ENCODE data around the gene CCSAP.

CCSAP gene

DNA sequence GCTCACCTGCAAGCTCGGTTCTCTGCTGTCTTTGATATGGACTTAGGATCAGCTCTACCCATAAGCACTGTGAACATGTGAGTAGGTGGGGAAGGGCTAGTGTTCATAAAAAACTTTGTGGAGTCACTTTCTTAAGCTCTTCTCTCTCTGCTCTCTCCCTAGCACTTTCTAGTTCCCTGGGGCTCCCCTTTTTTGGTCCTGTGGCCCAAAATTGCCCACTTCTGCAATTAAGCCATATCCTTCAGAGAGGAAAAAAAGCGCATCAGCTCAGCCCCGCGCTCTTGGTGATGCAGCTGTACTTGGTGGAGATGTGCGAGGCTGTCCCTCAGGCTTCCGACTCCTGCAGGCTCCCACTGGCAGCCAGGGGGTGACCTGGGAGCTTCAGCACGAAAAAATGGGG is 23.4 kb downstream of the CCSAP start:
- TF ChIP-seq, protein P1, sequence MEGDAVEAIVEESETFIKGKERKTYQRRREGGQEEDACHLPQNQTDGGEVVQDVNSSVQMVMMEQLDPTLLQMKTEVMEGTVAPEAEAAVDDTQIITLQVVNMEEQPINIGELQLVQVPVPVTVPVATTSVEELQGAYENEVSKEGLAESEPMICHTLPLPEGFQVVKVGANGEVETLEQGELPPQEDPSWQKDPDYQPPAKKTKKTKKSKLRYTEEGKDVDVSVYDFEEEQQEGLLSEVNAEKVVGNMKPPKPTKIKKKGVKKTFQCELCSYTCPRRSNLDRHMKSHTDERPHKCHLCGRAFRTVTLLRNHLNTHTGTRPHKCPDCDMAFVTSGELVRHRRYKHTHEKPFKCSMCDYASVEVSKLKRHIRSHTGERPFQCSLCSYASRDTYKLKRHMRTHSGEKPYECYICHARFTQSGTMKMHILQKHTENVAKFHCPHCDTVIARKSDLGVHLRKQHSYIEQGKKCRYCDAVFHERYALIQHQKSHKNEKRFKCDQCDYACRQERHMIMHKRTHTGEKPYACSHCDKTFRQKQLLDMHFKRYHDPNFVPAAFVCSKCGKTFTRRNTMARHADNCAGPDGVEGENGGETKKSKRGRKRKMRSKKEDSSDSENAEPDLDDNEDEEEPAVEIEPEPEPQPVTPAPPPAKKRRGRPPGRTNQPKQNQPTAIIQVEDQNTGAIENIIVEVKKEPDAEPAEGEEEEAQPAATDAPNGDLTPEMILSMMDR (IDR thresholded peaks at IDR 0.05; ENCODE audit: borderline replicate concordance, control extremely low read depth, extremely low read depth, insufficient read depth, missing control alignments) = no peak
- in situ Hi-C loops (cut with MboI; ENCODE audit: low sequenced_read_pairs, unreplicated experiment) = no loop called here
- DNase-seq (ENCODE audit: low spot score) = no peak

DNA sequence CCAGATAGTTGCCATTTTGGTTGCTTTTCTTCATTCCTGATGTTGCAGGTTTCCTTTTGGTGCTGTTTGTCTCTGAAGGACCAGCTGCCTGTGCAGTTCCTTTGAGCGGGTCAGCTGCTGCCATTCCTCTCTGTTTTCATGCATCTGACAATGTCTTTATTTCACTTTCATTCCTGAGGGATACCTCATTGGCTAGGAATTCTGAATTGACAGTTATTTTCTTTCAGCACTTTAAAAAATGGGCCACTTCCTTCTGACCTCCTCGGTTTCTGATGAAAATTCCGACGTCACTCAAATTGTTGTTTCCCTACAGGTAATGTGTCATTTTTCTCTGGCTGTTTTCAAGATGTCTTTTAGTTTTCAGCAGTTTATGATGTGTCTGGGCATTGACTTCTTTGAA is 24.8 kb downstream of the CCSAP start:
- in situ Hi-C loops (cut with MboI; ENCODE audit: low sequenced_read_pairs, unreplicated experiment) = no loop called here
- DNase-seq (ENCODE audit: low spot score) = no peak
- TF ChIP-seq, protein P1 (IDR thresholded peaks at IDR 0.05; ENCODE audit: borderline replicate concordance, control extremely low read depth, extremely low read depth, insufficient read depth, missing control alignments) = no peak

DNA sequence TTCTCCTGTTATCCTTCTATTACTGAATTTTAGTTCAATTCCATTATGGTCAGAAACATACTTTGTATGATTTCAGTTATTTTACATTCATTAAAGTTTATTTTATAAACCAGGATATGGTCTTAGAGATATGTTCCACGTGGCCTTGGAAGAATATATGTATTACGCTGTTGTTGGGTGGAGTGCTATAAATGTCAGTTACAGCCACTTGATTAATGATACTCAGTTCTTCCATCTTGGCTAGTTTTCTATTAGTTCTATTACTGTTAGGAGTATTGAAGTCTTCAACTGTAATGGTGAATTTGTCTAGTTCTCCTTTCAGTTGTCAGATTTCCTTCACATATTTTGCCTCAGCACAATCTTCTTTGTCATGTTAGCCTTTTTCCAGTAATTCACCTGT is 26.7 kb downstream of the CCSAP start:
- TF ChIP-seq, protein P1 (IDR thresholded peaks at IDR 0.05; ENCODE audit: borderline replicate concordance, control extremely low read depth, extremely low read depth, insufficient read depth, missing control alignments) = no peak
- in situ Hi-C loops (cut with MboI; ENCODE audit: low sequenced_read_pairs, unreplicated experiment) = no loop called here
- DNase-seq (ENCODE audit: low spot score) = no peak

DNA sequence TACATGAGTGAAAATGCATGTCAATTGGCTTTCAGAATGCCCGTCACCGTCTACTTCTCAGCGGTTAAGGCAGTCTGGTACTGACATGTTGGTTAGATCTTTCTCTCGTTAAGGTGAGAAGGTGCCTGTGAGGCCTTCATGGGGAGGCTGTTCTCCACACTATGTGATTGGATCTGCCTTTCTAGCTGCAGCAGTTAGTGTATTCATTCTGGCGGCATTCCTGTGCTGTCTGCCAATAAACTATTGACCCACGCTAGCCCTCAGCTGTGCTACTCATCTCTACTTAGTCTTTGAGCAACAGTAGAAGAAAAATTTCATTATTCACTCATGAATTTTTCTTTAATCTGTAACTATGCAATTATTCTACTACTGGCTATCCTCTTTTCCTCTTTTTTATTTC is 32.0 kb downstream of the CCSAP start:
- in situ Hi-C loops (cut with MboI; ENCODE audit: low sequenced_read_pairs, unreplicated experiment) = no loop called here
- TF ChIP-seq, protein P1 (IDR thresholded peaks at IDR 0.05; ENCODE audit: borderline replicate concordance, control extremely low read depth, extremely low read depth, insufficient read depth, missing control alignments) = no peak
- DNase-seq (ENCODE audit: low spot score) = no peak

DNA sequence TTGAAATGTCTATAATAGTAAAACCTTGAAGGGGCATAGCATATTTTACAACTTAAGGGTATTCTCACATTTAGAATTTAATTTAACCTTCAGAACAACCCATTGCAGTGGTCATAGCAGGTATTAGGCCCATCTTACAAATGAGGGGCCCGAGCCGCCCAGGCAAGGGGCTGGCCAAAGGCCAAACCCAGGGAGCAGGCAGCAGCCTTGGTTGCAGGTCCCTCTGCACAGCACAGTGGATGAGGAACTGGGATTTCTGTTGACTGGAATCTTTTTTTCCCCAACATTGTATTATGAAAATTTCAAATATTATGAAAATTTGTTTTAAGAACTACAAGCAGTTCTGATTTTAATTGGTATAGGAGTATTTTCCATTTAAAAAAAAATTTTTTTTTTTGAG is 33.2 kb downstream of the CCSAP start:
- TF ChIP-seq, protein P1 (IDR thresholded peaks at IDR 0.05; ENCODE audit: borderline replicate concordance, control extremely low read depth, extremely low read depth, insufficient read depth, missing control alignments) = no peak
- DNase-seq (ENCODE audit: low spot score) = no peak

DNA sequence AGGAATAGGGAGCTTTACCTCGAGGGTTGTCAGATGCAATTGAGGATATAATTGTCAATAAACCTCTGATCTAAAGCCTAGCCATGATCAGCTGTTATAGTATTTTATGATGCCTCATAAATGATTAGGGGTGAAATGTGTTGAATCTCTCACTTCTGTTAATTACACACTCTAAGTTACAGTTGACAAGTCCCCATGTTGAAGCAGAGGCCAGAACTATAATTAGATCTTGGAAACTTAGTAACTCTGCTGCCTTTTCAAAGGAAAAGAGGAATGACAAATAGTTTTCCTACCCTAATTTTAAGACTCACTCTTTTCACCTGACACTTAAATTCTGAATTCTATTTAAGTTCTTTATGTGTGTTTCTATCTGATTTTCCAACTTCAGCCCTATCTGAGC is 33.8 kb downstream of the CCSAP start:
- TF ChIP-seq, protein P1 (IDR thresholded peaks at IDR 0.05; ENCODE audit: borderline replicate concordance, control extremely low read depth, extremely low read depth, insufficient read depth, missing control alignments) = no peak
- in situ Hi-C loops (cut with MboI; ENCODE audit: low sequenced_read_pairs, unreplicated experiment) = no loop called here
- no peak for DNase-seq (ENCODE audit: low spot score)

More for the DNA sequence above, 33.2 kb downstream of the CCSAP start:
- in situ Hi-C loops (cut with MboI; ENCODE audit: low sequenced_read_pairs, unreplicated experiment) = no loop called here

DNA sequence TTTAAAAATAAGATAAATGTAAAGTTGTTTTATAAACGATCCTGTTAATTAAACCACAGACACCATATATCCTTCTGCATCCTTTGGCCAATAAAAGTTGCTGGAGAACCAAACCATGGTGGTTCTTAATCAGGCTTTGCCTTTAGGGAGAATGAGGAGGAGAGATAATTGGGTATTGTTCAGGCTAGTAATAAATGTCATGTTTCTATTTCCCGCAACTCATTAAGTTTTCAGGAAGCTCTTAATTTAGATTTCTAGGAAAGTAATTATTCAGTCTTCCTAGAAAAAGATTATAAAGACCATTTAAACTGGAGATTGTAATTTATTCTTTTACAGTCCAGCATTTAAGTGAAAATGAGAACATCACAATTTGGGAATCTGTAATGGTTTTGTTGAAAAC is 37.5 kb downstream of the CCSAP start:
- TF ChIP-seq, protein P1 (IDR thresholded peaks at IDR 0.05; ENCODE audit: borderline replicate concordance, control extremely low read depth, extremely low read depth, insufficient read depth, missing control alignments) = no peak
- DNase-seq (ENCODE audit: low spot score) = no peak
- in situ Hi-C loops (cut with MboI; ENCODE audit: low sequenced_read_pairs, unreplicated experiment) = no loop called here
